HepG2 (cell line): ENCODE data around the gene MLST8. TPM values are rescaled to one million over a fixed set of nuclear protein-coding genes. Genes with fewer than 3 reads are reported as not detected.
A peak's percentile ranks its signal among the peaks of the same experiment; 100 is the strongest.

Experiments
- ETV6 ChIP-seq: sonication (generic); formaldehyde crosslinking; conservative IDR thresholded peaks from 2 replicates; pipeline ENCODE4 v1.4.0; 2020; ENCODE audit warnings: missing genetic modification reagents
- IRX3 ChIP-seq: sonication (generic); formaldehyde crosslinking; IDR thresholded peaks from 2 replicates; pipeline ENCODE4 v1.8.1; 2023; ENCODE audit warnings: mild to moderate bottlenecking, low read depth, missing genetic modification reagents, borderline replicate concordance
- JUND ChIP-seq: sonication (generic); formaldehyde crosslinking; IDR thresholded peaks from 2 replicates; pipeline ENCODE4 v1.8.0; 2022; ENCODE audit warnings: mild to moderate bottlenecking, missing genetic modification reagents
- MAZ ChIP-seq, 2 experiments: sonication (generic) in 1 of 2; formaldehyde crosslinking in 1 of 2; IDR thresholded peaks; 2 replicates each; pipeline versions ENCODE4 v1.5.0 to v1.6.1; 2012 to 2020; ENCODE audit warnings: low read depth in 2 of 2, mild to moderate bottlenecking in 2 of 2, borderline replicate concordance in 1 of 2, improper control_type of control experiment in 1 of 2, low read length in 1 of 2, missing genetic modification reagents in 1 of 2, moderate library complexity in 1 of 2
- MED8 ChIP-seq: sonication (generic); formaldehyde crosslinking; IDR thresholded peaks from 2 replicates; pipeline ENCODE4 v1.8.1; 2023; ENCODE audit warnings: mild to moderate bottlenecking, missing genetic modification reagents; ENCODE audit not compliant: insufficient replicate concordance
- SOX6 ChIP-seq, 2 experiments: fragments of 450-650 bp in 1 of 2; sonication (generic) in 1 of 2; formaldehyde crosslinking in 1 of 2; IDR thresholded peaks; 2 replicates each; pipeline versions ENCODE4 v1.4.0 to v1.6.1; 2017 to 2020; ENCODE audit warnings: antibody characterized with exemption in 1 of 2, mild to moderate bottlenecking in 1 of 2, missing genetic modification reagents in 1 of 2
- SRSF9 ChIP-seq: fragments of 200-400 bp; formaldehyde crosslinking; IDR thresholded peaks from 2 replicates; pipeline ENCODE4 v1.6.1; 2018; ENCODE audit warnings: borderline replicate concordance, mild to moderate bottlenecking, low read depth, low read length; ENCODE audit not compliant: insufficient read depth, poor library complexity, severe bottlenecking
- ZIK1 ChIP-seq: sonication (generic); formaldehyde crosslinking; IDR thresholded peaks from 2 replicates; pipeline ENCODE4 v1.5.0; 2020; ENCODE audit warnings: mild to moderate bottlenecking, low read depth, missing genetic modification reagents, borderline replicate concordance
- ZMYM3 ChIP-seq: sonication (generic); formaldehyde crosslinking; IDR thresholded peaks from 2 replicates; pipeline ENCODE4 v1.5.1; 2020; ENCODE audit warnings: mild to moderate bottlenecking, missing genetic modification reagents
- ZNF12 ChIP-seq: sonication (generic); formaldehyde crosslinking; IDR thresholded peaks from 2 replicates; pipeline ENCODE4 v1.5.0; 2020; ENCODE audit warnings: missing genetic modification reagents
- ZNF121 ChIP-seq: sonication (generic); formaldehyde crosslinking; IDR thresholded peaks from 2 replicates; pipeline ENCODE4 v1.5.0; 2020; ENCODE audit warnings: mild to moderate bottlenecking, missing genetic modification reagents
- ZNF225 ChIP-seq: sonication (generic); formaldehyde crosslinking; IDR thresholded peaks from 2 replicates; pipeline ENCODE4 v1.4.0; 2020; ENCODE audit warnings: mild to moderate bottlenecking, missing genetic modification reagents
- ZNF333 ChIP-seq: sonication (generic); formaldehyde crosslinking; IDR thresholded peaks from 2 replicates; pipeline ENCODE4 v1.4.0; 2020; ENCODE audit warnings: mild to moderate bottlenecking, missing genetic modification reagents, borderline replicate concordance
- ZNF350 ChIP-seq: sonication (generic); formaldehyde crosslinking; IDR thresholded peaks from 2 replicates; pipeline ENCODE4 v1.4.0; 2020; ENCODE audit warnings: mild to moderate bottlenecking, low read depth, missing genetic modification reagents, borderline replicate concordance
- ZNF382 ChIP-seq: sonication (generic); formaldehyde crosslinking; IDR thresholded peaks from 2 replicates; pipeline ENCODE4 v1.5.0; 2020; ENCODE audit warnings: missing genetic modification reagents, mild to moderate bottlenecking, borderline replicate concordance
- ZNF451 ChIP-seq: sonication (generic); formaldehyde crosslinking; IDR thresholded peaks from 2 replicates; pipeline ENCODE4 v1.5.0; 2020; ENCODE audit warnings: mild to moderate bottlenecking, missing genetic modification reagents
- ZNF589 ChIP-seq: sonication (generic); formaldehyde crosslinking; conservative IDR thresholded peaks from 2 replicates; pipeline ENCODE4 v1.8.0; 2022; ENCODE audit warnings: mild to moderate bottlenecking, moderate library complexity, missing genetic modification reagents
- ZNF839 ChIP-seq: sonication (generic); formaldehyde crosslinking; IDR thresholded peaks from 2 replicates; pipeline ENCODE4 v1.4.0; 2020; ENCODE audit warnings: missing genetic modification reagents, mild to moderate bottlenecking, borderline replicate concordance
- polyA plus RNA-seq, 8 experiments: library from polyadenylated mRNA; depleted of rRNA in 3 of 8; stranded (reverse) in 7 of 8; unstranded in 1 of 8; fragments of >200 nt; fragmentation: Illumina TruSeq in 4 of 8; extraction: Trizol in 4 of 8; gene quantifications; 2 replicates each; pipeline versions ENCODE4 v1.2.1 to v1.2.3, GENCODE V29; 2011 to 2016; ENCODE audit warnings: low read depth in 4 of 8, missing spikeins in 1 of 8, mixed read lengths in 1 of 8; ENCODE audit not compliant: insufficient read depth in 1 of 8
- total RNA-seq, 5 experiments: library from RNA; depleted of rRNA; stranded (reverse); fragments of >200 nt; fragmentation: Illumina TruSeq; extraction: Trizol; gene quantifications; 2 replicates each; pipeline ENCODE4 v1.2.3, GENCODE V29; 2016; ENCODE audit warnings: low read depth in 1 of 5
- TF ChIP-seq, protein P1 (sequence below): sonication (generic); formaldehyde crosslinking; IDR thresholded peaks from 2 replicates; pipeline ENCODE4 v1.8.0; 2022; ENCODE audit warnings: missing genetic modification reagents, mild to moderate bottlenecking, borderline replicate concordance
- TF ChIP-seq, protein P2 (sequence below): sonication (generic); formaldehyde crosslinking; IDR thresholded peaks from 2 replicates; pipeline ENCODE4 v1.8.0; 2022; ENCODE audit warnings: missing genetic modification reagents, mild to moderate bottlenecking, inconsistent platforms, borderline replicate concordance
- TF ChIP-seq, protein P3 (sequence below): sonication (generic); formaldehyde crosslinking; IDR thresholded peaks from 2 replicates; pipeline ENCODE4 v1.8.0; 2022; ENCODE audit warnings: mild to moderate bottlenecking, missing genetic modification reagents, moderate library complexity
- TF ChIP-seq, protein P4 (sequence below): IDR thresholded peaks from 2 replicates; pipeline ENCODE4 v1.6.1; 2016; ENCODE audit warnings: low read depth, borderline replicate concordance

Gene MLST8
- total and polyA plus RNA-seq, 2 of the 13 experiments (the other 11 are each of a cell fraction or from before 2014, with no cell fraction given): 30.8 to 72.7 TPM

DNA sequence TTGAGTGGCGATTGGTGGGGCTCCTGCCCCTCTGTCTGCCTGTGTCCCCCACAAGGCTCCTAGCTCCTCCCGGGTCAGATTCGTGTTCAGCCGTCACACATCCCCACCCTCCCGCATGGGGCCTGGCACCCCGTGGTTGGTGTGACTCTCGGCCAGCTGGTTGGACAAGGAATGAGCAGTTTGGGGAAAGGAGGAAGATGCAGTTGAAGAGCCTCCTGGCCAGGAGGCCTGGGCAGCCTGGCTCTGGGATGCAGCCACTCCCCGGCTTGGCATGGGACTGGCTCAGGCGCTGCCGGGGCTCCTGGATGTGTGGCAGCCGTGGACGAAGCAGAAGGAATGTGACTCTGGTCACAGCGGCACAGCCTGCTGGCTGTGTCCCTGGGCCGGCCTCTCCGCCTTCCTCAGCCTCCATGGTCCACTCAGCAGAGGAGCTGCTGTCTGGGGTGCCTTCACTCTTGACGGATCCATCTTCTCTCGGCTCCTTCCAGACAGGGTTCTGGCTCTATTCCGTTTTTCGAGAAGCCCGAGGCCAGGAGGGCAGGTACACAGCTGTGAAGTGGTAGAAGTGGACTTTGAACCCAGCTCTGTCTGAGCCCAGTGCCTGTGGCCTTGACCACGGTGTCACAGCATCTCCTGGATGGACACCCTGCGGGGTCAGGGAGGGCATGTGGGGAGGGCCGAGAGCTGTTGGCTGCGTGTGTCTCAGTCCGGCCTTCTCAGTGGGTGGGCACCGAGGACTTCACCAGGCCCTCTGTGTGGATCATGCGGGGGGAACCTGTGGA, 47.6 kb upstream of the MLST8 start (continued):
- TF ChIP-seq JUND: no peak
- no peak for TF ChIP-seq ETV6 (CRISPR knock-in tag)
- TF ChIP-seq ZNF589 (CRISPR knock-in tag): no peak
- peak; percentile 49; the same call in 1 of the 2 replicates for TF ChIP-seq ZNF225 (CRISPR knock-in tag)
- no peak for TF ChIP-seq SRSF9
- no peak for TF ChIP-seq MED8 (CRISPR knock-in tag)
- no peak for TF ChIP-seq SOX6 (IDR thresholded peaks at IDR 0.05)
- TF ChIP-seq SOX6 (CRISPR knock-in tag; IDR thresholded peaks at IDR 0.05): peak; percentile 79
- TF ChIP-seq, protein P1, sequence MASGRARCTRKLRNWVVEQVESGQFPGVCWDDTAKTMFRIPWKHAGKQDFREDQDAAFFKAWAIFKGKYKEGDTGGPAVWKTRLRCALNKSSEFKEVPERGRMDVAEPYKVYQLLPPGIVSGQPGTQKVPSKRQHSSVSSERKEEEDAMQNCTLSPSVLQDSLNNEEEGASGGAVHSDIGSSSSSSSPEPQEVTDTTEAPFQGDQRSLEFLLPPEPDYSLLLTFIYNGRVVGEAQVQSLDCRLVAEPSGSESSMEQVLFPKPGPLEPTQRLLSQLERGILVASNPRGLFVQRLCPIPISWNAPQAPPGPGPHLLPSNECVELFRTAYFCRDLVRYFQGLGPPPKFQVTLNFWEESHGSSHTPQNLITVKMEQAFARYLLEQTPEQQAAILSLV: 0 out of 2 replicates have a peak, but pooled peaks have one; percentile 27
- TF ChIP-seq ZMYM3 (CRISPR knock-in tag): peak; percentile 66; the same call in 1 of the 2 replicates
- TF ChIP-seq ZIK1: no peak
- 0 out of 2 replicates have a peak, but pooled peaks have one; percentile 33 for TF ChIP-seq ZNF333 (CRISPR knock-in tag)
- peak; percentile 69; the same call in 1 of the 2 replicates for TF ChIP-seq MAZ (IDR thresholded peaks at IDR 0.05; ENCODE audit: borderline replicate concordance, low read depth, low read length)
- peak; percentile 79 for TF ChIP-seq MAZ (CRISPR knock-in tag; IDR thresholded peaks at IDR 0.05; ENCODE audit: low read depth)
- TF ChIP-seq ZNF121 (CRISPR knock-in tag): no peak
- TF ChIP-seq ZNF12 (CRISPR knock-in tag): peak; percentile 31; the same call in 1 of the 2 replicates
- no peak for TF ChIP-seq IRX3 (CRISPR knock-in tag)
- TF ChIP-seq, protein P2, sequence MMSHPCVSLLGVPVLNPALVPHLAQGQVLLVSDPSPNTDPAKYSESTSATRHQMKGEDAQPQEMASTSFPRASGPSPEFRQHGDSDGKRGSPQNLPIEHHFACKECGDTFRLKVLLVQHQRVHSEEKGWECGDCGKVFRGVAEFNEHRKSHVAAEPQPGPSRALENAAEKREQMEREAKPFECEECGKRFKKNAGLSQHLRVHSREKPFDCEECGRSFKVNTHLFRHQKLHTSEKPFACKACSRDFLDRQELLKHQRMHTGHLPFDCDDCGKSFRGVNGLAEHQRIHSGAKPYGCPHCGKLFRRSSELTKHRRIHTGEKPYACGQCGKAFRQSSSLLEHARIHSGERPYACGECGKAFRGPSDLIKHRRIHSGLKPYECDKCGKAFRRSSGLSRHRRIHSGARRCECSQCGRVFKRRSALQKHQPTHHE (CRISPR knock-in tag): no peak
- TF ChIP-seq, protein P3, sequence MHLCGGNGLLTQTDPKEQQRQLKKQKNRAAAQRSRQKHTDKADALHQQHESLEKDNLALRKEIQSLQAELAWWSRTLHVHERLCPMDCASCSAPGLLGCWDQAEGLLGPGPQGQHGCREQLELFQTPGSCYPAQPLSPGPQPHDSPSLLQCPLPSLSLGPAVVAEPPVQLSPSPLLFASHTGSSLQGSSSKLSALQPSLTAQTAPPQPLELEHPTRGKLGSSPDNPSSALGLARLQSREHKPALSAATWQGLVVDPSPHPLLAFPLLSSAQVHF (CRISPR knock-in tag): no peak
- TF ChIP-seq, protein P4, sequence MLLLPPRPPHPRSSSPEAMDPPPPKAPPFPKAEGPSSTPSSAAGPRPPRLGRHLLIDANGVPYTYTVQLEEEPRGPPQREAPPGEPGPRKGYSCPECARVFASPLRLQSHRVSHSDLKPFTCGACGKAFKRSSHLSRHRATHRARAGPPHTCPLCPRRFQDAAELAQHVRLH: peak; percentile 56; the same call in 1 of the 2 replicates
- TF ChIP-seq ZNF839 (CRISPR knock-in tag): no peak
- no peak for TF ChIP-seq ZNF382 (CRISPR knock-in tag)
- TF ChIP-seq ZNF451: peak; percentile 81; the same call in 1 of the 2 replicates
- peak; percentile 55; the same call in 1 of the 2 replicates for TF ChIP-seq ZNF350 (CRISPR knock-in tag)
